HS-27A (cell line): ENCODE measurements around the gene STARD3NL.
"Not testable (repeated sequence)": the region's sequence is repeated elsewhere in the genome, so short reads cannot be mapped to it uniquely, and the experiment has no call there.

Source experiments
- DNase-seq: peaks from one replicate; pipeline ENCODE4 v3.0.0-alpha.2; 2012; ENCODE audit warnings: low read depth, missing footprints

Gene STARD3NL

GRCh38 chr7:38223306-38223705 is 45.3 kb downstream of the STARD3NL start:
- DNase-seq = no peak

- no peak for DNase-seq
Measured at GRCh38 chr7:38224392-38224791, 46.3 kb downstream of the STARD3NL start.

GRCh38 chr7:38229386-38229785 is 51.3 kb downstream of the STARD3NL start:
- no peak for DNase-seq

DNA sequence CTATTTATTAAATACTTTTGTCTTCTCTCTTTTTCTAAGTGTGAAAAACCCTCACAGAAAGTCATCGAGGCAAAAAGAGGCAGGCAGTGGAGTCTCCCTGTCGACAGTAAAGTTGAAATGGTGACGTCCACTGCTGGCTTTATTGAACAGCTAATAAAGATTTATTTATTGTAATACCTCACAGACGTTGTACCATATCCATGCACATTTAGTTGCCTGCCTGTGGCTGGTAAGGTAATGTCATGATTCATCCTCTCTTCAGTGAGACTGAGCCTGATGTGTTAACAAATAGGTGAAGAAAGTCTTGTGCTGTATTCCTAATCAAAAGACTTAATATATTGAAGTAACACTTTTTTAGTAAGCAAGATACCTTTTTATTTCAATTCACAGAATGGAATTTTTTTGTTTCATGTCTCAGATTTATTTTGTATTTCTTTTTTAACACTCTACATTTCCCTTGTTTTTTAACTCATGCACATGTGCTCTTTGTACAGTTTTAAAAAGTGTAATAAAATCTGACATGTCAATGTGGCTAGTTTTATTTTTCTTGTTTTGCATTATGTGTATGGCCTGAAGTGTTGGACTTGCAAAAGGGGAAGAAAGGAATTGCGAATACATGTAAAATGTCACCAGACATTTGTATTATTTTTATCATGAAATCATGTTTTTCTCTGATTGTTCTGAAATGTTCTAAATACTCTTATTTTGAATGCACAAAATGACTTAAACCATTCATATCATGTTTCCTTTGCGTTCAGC is 52.0 kb downstream of the STARD3NL start:
- DNase-seq = no peak

DNA sequence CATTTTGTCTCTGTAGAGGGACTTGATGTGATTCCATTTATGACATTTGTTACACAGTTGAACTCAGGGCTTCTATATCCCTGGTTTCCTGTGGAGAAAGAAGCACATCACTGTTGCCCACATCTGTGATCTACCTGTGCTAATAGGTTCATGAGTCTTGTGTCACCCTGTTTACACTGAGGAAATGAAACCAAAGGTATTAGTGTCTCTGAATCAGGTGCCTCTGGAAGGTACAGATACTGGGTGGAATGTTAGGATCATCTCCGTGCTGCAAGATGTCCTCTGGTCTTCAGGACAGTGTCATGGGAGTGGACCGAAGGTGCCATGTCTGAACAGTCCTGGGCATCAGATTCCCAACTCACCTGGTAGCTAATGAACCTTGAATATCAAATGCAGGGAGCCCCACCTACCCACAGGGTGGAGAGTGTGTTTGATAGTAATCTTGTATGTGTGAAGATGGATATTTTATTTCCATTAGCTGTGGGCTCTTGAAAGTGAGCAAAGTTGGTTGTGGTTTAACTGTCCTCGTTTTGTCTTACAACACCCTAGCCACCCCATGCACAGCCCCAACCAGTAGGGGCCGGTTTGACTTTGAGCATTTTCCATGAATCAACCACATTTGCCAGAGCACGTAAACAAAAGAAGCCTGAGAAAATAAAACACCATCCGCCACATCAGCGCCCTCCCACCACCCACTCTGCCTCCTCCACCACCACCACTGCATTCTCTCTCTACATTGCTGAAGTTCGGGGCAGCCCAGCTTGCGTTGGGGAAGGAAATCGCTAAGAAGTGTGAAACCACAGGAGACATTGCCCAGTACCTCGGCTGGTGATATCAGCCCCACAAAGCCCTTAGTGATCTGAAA is 54.7 kb downstream of the STARD3NL start:
- DNase-seq = no peak

- DNase-seq = not testable (repeated sequence)
Measured at GRCh38 chr7:38234759-38235158, 56.7 kb downstream of the STARD3NL start.

GRCh38 chr7:38235606-38236005 is 57.6 kb downstream of the STARD3NL start:
- no peak for DNase-seq

DNA sequence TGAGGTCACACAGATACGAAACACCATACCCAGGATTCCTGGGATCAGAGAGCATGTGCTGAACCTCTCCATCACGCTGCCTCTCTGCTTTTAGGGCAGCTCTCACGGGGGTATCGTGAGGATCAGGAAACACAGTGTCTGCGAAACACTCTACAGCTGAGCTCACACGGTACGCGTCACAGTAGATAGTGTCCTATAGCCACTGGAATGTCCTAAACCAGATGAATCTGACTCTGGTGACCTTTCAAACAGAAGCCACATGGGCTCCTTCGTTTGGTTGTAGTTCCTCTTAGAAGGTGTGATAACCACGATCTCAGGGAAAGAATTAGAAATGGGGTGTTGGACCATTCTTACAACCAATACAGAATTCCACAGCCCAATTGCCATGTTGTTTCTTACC is 61.1 kb downstream of the STARD3NL start:
- not testable (repeated sequence) for DNase-seq

GRCh38 chr7:38241071-38241470 is 63.0 kb downstream of the STARD3NL start:
- no peak for DNase-seq

DNA sequence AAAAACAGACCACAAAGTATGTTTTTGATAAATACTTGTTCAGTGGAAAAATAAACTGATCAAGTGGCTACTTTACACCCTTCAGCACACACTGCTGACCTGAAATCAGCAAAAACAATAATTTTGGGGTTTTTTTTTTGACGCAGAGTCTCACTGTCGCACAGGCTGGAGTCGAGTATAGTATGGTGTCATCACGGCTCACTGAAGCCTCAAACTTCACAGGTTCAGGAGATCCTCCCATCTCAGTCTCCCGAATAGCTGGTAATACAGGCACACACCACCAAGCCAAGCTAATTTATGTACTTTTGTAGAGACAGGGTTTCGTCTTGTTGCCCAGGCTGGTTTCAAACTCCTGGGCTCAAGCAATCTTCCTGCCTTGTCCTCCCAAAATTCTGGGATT is 64.8 kb downstream of the STARD3NL start:
- DNase-seq = no peak

DNA sequence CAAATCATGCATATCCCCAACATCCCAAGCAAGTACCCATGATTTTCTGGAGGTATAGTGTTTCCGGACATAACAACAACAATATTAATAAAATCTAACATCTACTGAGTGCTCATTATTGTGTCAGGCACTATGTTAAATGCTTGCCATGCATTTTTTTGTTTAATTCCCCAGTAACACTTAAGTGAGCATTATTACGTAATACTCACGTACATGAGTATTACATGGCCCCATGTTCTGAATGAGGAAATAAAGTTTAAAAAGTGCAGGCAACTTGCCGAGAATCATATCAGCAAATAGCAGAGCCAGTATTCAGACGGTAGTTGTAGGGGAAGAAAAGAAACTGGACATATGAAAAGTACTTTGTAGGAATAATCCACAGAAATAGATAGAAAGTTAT is 65.3 kb downstream of the STARD3NL start:
- not testable (repeated sequence) for DNase-seq

GRCh38 chr7:38244516-38244915 is 66.5 kb downstream of the STARD3NL start:
- no peak for DNase-seq

- DNase-seq = no peak
Measured at GRCh38 chr7:38245409-38245977, 67.4 kb downstream of the STARD3NL start.

DNA sequence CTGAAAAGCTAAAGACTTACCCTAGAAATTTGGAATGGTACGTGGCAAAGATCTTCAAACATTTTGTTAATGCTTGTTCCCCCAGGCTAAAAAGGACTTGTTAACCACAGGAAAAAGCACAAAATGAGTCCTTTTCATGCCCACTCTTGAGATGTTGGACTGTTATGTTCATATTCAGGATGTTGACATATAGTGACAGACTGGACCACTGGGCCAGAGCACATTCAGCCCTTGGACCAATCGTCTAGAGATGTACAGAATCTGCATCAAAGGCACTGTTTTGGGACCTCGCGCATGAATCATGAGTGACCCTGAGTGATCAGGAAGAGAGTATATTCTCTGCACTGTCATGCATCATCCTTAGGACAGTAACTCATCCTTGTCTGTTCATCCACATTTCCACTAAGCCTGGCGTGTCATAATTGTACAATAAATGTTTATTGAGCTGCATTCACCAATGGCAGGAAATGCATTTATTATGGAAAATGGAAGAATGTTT is 70.1 kb downstream of the STARD3NL start:
- no peak for DNase-seq

- not testable (repeated sequence) for DNase-seq
Measured at GRCh38 chr7:38249849-38250248, 71.8 kb downstream of the STARD3NL start.

- no peak for DNase-seq
Measured at GRCh38 chr7:38257350-38257677, 79.3 kb downstream of the STARD3NL start.

- DNase-seq = not testable (repeated sequence)
Measured at GRCh38 chr7:38259157-38259556, 81.1 kb downstream of the STARD3NL start.

DNA sequence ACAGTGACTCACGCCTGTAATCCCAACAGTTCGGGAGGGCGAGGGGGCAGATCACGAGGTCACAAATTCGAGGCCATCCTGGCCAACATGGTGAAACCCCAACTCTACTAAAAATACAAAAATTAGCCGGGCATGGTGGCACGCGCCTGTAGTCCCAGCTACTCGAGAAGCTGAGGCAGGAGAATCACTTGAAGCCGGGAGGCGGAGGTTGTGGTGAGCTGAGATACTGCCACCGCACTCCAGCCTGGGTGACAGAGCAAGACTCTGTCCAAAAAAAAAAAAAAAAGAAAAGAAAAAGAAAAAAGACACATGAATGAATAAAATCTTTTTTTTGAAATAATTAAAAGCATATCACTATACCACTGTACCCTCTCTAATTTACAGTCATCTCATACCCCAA is 83.6 kb downstream of the STARD3NL start:
- not testable (repeated sequence) for DNase-seq

DNA sequence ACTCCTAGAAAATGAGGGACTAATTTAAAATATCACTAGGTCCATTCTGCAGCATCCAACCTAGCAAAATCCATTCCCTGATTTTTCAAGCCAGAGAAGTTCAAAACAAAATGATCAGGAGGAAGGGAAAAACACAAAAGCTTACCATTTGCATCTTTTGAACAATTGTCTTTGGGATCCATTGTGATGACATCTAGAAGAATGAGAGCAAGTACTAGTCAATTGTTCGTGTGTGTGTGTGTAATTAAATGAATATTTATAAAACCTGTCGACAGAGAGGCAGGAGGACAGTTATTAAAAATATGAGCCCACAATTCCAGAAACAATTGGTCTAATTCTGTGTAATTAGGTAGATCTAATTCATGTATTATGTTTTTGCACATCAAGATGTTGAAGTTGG is 84.0 kb downstream of the STARD3NL start:
- DNase-seq = not testable (repeated sequence)

GRCh38 chr7:38262545-38262944 is 84.5 kb downstream of the STARD3NL start:
- DNase-seq = no peak

DNA sequence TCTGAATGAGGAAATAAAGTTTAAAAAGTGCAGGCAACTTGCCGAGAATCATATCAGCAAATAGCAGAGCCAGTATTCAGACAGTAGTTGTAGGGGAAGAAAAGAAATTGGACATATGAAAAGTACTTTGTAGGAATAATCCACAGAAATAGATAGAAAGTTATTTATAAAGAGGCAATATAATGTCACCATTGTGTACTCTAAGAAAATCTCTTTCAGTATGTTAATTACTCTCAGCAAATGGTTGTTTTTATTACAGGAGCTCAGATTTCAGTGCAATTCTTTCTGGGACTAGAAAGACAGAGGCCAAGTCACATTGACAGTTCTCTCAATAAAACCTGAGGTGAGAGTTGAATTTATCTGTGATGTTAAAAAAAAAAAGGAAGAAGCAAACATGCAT is 85.2 kb downstream of the STARD3NL start:
- not testable (repeated sequence) for DNase-seq

DNA sequence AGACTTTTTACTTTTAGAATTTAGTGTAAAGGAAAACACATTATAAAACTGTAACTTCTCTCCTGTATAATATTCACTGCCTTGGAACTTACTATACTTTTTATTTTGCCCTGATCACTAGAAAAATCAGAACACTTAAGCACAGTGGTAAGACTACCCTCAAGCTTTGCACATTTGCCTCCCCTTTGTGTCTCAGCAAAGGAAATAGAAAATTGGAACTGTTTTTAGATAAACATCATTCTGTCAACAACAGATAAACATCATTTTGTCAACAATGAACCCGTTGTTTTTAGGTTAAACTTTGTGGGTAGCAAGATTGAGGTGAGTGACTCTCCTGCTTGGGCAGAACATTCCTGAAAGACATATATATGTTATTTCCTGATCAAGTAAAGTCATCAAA is 86.6 kb downstream of the STARD3NL start:
- DNase-seq = not testable (repeated sequence)

- DNase-seq = not testable (repeated sequence)
Measured at GRCh38 chr7:38265958-38266357, 87.9 kb downstream of the STARD3NL start.
